ENCODE measurements around the gene SPSB1.

SPSB1 gene

GRCh38 chr1:9258629-9259028 is 34.1 kb upstream of the SPSB1 start:
- in situ Hi-C loops (cut with MboI; ENCODE audit: low sequenced_read_pairs), result loop anchor here (25.0 kb wide), 1 partner anchor 204 kb away; no protein-coding TSS in a partner anchor

DNA sequence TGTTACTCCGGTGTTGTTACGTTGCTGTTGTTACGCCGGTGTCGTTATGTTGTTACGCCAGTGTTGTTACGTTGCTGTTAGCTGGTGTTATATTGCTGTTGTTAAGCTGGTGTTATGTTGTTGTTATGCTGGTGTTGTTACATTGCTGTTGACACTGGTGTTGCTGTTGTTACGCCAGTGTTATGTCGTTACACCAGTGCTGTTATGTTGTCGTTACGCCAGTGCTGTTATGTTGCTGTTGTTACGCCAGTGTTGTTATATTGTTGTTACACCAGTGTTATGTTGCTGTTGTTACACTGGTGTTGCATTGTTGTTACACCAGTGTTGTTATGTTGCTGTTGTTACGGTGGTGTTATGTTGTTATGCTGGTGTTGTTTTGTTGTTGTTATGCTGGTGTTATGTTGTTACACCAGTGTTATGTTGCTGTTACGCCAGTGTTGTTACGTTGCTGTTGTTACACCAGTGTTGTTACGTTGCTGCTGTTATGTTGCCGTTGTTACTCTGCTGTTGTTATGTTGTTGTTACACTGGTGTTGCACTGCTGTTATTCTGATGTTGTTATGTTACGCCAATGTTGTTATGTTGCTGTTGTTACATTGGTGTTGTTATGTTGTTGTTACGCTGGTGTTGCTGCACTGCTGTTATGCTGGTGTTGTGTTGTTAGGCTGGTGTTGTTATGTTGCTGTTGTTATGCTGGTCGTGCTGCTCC is 32.5 kb upstream of the SPSB1 start:
- in situ Hi-C loops (cut with MboI; ENCODE audit: low sequenced_read_pairs), result loop anchor here (25.0 kb wide), 1 partner anchor 202 kb away; no protein-coding TSS in a partner anchor

GRCh38 chr1:9261496-9261895 is 31.2 kb upstream of the SPSB1 start:
- in situ Hi-C loops (cut with MboI; ENCODE audit: low sequenced_read_pairs), result loop anchor here (25.0 kb wide), 1 partner anchor 201 kb away; no protein-coding TSS in a partner anchor

- in situ Hi-C loops (cut with MboI; ENCODE audit: low sequenced_read_pairs), result loop anchor here (25.0 kb wide), 1 partner anchor 200 kb away; no protein-coding TSS in a partner anchor
Measured at GRCh38 chr1:9262096-9262986, 30.4 kb upstream of the SPSB1 start.

- in situ Hi-C loops (cut with MboI; ENCODE audit: low sequenced_read_pairs), result loop anchor here (25.0 kb wide), 1 partner anchor 199 kb away; no protein-coding TSS in a partner anchor
Measured at GRCh38 chr1:9263276-9263855, 29.3 kb upstream of the SPSB1 start.

GRCh38 chr1:9263984-9264872 is 28.5 kb upstream of the SPSB1 start:
- in situ Hi-C loops (cut with MboI; ENCODE audit: low sequenced_read_pairs), result loop anchor here (25.0 kb wide), 1 partner anchor 198 kb away; no protein-coding TSS in a partner anchor

DNA sequence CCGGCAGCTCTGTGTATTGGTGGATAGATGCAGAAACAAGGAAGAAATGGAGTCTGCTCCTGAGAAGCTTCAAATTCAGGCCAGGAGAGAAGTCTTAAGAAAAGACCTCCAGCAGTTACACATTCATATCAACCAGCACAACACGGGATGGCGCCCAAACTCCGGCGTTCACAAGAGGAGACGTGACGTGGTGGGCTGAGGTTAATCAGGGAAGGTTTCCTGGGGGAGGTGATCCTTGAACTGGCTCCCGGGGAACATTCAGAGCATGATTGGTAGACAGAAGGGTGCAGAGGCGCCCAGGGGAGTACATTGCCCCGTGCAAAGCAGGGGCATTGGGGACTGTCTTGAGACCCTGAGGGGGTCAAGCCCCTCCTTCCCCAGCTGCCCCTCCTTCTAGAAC is 27.7 kb upstream of the SPSB1 start:
- in situ Hi-C loops (cut with MboI; ENCODE audit: low sequenced_read_pairs), result loop anchor here (25.0 kb wide), 1 partner anchor 197 kb away; no protein-coding TSS in a partner anchor

- in situ Hi-C loops (cut with MboI; ENCODE audit: low sequenced_read_pairs), result loop anchor here (25.0 kb wide), 1 partner anchor 196 kb away; no protein-coding TSS in a partner anchor
Measured at GRCh38 chr1:9265968-9266367, 26.7 kb upstream of the SPSB1 start.

GRCh38 chr1:9267352-9267686 is 25.4 kb upstream of the SPSB1 start:
- in situ Hi-C loops (cut with MboI; ENCODE audit: low sequenced_read_pairs), result loop anchor here (25.0 kb wide), 1 partner anchor 195 kb away; no protein-coding TSS in a partner anchor

GRCh38 chr1:9267827-9268581 is 24.7 kb upstream of the SPSB1 start:
- in situ Hi-C loops (cut with MboI; ENCODE audit: low sequenced_read_pairs), result loop anchor here (25.0 kb wide), 1 partner anchor 194 kb away; no protein-coding TSS in a partner anchor

DNA sequence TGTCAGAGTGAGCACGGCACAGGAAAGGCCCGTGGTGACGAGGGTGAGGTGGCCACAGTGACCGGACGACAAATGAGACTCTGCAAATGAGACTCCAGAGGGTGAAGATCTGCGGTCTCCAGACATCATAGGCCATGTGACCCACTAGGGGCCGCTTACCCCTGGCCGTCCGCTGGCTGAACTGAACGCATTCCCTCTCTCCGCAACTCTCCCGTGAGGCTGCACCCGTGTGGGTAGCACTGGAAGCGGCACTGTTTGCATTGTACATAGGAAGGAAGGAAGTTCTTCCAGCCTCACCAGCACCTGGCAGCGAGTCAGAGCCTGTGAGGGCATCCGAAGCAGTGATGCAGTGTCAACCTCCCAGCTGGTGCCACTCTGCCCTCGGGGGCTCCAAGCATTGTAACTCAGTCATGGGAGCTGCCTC is 23.6 kb upstream of the SPSB1 start:
- in situ Hi-C loops (cut with MboI; ENCODE audit: low sequenced_read_pairs), result loop anchor here (25.0 kb wide), 1 partner anchor 193 kb away; no protein-coding TSS in a partner anchor

DNA sequence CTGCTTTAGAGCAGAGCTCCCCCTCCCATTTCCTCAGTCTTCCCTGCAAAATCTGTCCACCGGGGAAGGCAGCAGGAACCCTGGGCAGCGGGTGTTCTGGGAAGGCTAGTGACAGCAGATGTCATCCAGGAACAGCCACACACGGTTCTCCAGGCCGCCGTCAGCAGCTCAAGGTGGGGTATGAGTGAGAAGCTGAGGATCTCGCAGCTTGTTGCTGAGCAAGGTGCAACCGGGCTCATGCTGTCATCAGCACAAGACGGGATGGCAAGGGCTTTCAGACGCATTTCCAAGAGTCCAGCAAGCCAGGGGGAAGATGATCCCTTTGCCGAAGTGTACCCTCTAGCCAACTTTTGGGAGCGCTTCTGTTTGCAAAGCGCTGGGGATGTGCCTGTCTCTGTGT is 23.0 kb upstream of the SPSB1 start:
- in situ Hi-C loops (cut with MboI; ENCODE audit: low sequenced_read_pairs), result loop anchor here (25.0 kb wide), 1 partner anchor 193 kb away; no protein-coding TSS in a partner anchor

GRCh38 chr1:9270290-9270883 is 22.3 kb upstream of the SPSB1 start:
- in situ Hi-C loops (cut with MboI; ENCODE audit: low sequenced_read_pairs), result loop anchor here (25.0 kb wide), 1 partner anchor 192 kb away; no protein-coding TSS in a partner anchor

GRCh38 chr1:9271283-9271682 is 21.4 kb upstream of the SPSB1 start:
- in situ Hi-C loops (cut with MboI; ENCODE audit: low sequenced_read_pairs), result loop anchor here (25.0 kb wide), 1 partner anchor 191 kb away; no protein-coding TSS in a partner anchor

- in situ Hi-C loops (cut with MboI; ENCODE audit: low sequenced_read_pairs), result loop anchor here (25.0 kb wide), 1 partner anchor 190 kb away; no protein-coding TSS in a partner anchor
Measured at GRCh38 chr1:9271861-9272595, 20.7 kb upstream of the SPSB1 start.

DNA sequence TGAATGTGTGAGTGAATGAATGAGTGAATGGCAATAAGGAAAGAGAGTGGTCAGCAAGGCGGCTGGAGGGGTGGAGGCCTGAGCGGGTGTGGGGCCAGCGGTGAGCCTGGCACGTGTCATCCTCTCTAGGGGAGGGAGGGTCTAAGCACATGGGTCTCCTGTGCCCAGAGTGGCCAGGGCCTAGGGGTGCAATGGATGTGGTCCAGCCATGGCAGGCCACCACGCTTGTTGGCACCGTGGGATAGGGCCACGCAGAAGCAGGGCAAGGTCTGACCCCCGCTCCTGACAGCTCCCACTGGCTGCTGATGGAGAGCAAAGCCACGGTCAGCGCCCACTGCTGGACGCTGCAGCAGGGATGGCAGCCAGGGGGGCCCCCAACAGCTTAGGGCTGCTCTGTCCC is 19.5 kb upstream of the SPSB1 start:
- in situ Hi-C loops (cut with MboI; ENCODE audit: low sequenced_read_pairs), result loop anchor here (25.0 kb wide), 1 partner anchor 189 kb away; no protein-coding TSS in a partner anchor

GRCh38 chr1:9275161-9275560 is 17.5 kb upstream of the SPSB1 start:
- in situ Hi-C loops (cut with MboI; ENCODE audit: low sequenced_read_pairs), result no loop called here

DNA sequence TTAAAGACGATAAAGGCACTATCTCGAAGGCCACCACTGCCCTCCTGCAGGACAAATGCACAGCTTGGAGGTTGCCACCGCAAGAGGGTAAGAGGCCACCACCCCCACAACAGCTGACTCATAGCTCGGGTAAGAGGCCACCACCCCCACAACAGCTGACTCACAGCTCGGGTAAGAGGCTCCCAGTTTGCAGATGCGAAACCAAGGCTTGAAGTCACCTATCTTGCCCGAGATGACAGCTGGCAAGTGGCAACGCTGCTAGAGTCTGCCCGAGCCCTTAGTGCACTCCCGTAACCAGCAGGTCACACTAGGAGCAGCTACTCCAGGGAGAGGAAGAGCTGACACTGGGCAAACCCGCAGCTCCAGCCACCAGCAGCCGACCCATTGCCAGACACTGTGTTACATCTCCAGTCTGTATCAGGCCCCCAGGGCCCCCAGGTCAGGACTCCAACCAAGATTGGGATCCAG is 17.1 kb upstream of the SPSB1 start:
- in situ Hi-C loops (cut with MboI; ENCODE audit: low sequenced_read_pairs), result no loop called here

Measured in HL-60/S4 treated with phorbol 12-myristate 13-acetate at 8.2 ng/mL for 4 days and 3 days (cell line).